Ovary (tissue), 3 donors: ENCODE results near the gene TMEM63B.

Experiments
- EP300 ChIP-seq: sonication (generic); formaldehyde crosslinking; IDR thresholded peaks from one replicate; pipeline ENCODE4 v1.6.1; 2017; ENCODE audit warnings: antibody characterized with exemption
- POLR2A ChIP-seq: fragments of 450-650 bp; IDR thresholded peaks from one replicate; pipeline ENCODE4 v1.6.1; 2017; ENCODE audit warnings: antibody characterized with exemption, mild to moderate bottlenecking, moderate library complexity
- TF ChIP-seq, protein P1 (sequence below), 3 donors: fragments of 450-650 bp in 2 of 3; fragments of 200-600 bp in 1 of 3; IDR thresholded peaks; one replicate each; pipeline versions ENCODE4 v1.5.1 to v1.8.0; 2016 to 2022; ENCODE audit warnings: antibody characterized with exemption in 3 of 3, mild to moderate bottlenecking in 1 of 3
- donor health status: DM: no; HTN: no; CAD: no.

DNA sequence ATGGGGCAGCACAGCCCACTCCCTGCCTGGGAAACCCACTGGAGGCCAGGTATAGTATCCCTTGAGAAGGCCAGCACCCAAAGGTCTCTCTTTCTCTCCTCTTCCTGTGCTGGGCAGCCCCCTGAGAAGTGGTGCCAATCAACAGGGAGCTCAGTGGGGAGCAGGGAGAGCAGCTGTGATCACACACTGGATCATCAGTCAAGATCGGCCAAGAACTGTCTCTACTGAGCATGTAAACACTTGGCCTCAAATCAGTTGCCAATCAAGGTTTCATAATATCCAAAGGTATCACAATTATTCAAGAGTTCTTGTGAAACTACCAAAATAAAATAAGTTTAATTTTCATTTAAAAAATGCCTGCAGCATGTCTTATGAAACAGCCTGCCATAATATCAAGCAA is 18.9 kb upstream of the TMEM63B start:
- TF ChIP-seq POLR2A (no peak), EP300 (no peak)
- TF ChIP-seq, protein P1, sequence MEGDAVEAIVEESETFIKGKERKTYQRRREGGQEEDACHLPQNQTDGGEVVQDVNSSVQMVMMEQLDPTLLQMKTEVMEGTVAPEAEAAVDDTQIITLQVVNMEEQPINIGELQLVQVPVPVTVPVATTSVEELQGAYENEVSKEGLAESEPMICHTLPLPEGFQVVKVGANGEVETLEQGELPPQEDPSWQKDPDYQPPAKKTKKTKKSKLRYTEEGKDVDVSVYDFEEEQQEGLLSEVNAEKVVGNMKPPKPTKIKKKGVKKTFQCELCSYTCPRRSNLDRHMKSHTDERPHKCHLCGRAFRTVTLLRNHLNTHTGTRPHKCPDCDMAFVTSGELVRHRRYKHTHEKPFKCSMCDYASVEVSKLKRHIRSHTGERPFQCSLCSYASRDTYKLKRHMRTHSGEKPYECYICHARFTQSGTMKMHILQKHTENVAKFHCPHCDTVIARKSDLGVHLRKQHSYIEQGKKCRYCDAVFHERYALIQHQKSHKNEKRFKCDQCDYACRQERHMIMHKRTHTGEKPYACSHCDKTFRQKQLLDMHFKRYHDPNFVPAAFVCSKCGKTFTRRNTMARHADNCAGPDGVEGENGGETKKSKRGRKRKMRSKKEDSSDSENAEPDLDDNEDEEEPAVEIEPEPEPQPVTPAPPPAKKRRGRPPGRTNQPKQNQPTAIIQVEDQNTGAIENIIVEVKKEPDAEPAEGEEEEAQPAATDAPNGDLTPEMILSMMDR (IDR thresholded peaks at IDR 0.05) = no peak
